Stimulated activated CD4-positive, alpha-beta T cell treated with anti-CD3 and anti-CD28 coated beads, Interleukin-1b, Interleukin-23, amount 100 ng/mL, for 24 hours (primary cell): ENCODE measurements around the gene HSDL1.
"Not testable (repeated sequence)": the region's sequence is repeated elsewhere in the genome, so short reads cannot be mapped to it uniquely, and the experiment has no call there.

Source experiments
- DNase-seq, 4 experiments: peaks; one replicate each; pipeline ENCODE4 v3.0.0-alpha.2; 2020; ENCODE audit warnings: low read depth in 4 of 4, low spot score in 1 of 4

HSDL1 gene

DNA sequence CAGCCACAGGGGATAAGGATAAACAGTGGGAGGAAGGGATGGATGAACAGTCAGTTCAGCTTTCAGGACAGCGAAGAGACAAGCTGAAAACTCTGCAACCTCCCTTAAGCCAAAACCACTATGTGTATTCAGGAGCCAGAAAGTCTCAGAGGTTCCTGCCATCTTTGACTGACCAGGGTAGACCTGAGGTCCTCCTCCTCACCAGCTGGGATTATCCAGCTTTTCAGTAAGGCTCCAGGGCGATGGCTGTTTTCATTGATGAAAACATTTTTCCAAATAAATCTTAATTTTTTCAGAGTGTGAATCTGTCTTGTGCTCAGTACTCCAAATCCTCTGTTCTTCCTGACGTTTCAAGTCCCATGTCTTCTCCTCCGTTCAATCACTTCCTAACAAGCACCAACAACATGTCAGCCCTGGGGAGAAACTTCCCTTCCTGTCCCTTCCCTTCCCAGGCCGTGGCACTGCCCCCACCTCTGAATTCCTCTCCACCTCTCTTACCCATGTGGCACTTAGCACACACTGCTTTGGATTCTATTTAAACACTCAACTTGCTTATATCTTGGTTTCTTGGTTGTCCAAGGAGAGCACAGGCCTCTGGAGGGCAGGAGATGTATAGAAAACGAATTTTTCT lies 5.2 kb downstream of the HSDL1 start:
- no peak for DNase-seq

DNA sequence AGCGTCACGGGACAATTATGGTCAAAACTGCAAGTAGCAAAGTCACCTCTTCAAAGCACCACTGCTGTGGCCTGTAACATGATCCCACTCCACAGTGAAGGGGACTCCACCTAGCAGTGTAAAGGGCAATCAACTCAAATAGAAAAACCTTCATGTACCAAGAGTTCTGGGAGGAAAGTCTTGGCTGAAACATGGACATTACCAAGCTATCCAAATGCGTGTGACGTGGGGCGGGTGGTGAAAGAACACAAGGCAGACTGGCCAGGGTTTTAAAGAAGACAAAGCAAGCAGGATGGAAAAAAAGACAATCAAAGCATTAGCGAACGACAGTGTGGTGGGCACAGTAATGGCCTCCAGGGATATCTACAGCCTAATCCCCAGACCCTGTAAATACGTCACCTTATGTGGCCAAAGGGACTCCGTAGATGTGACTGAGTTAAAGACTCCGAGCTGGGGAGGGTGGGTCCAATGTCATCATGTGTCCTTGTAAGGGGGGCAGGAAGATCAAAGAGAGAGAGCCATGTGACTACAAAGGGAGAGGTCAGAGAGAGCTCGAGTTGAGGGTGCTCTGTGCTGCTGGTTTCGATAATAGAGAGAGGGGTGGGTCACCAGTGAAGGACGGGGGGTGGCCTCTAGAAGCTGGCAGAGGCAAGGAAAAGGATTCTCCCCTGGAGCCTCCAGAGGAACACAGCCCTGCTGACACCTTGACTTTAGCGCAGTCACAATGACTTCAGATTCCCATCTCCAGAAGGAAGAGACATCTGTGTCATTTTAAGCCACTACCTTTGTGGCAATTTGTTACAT lies 6.0 kb downstream of the HSDL1 start:
- DNase-seq = no peak

DNA sequence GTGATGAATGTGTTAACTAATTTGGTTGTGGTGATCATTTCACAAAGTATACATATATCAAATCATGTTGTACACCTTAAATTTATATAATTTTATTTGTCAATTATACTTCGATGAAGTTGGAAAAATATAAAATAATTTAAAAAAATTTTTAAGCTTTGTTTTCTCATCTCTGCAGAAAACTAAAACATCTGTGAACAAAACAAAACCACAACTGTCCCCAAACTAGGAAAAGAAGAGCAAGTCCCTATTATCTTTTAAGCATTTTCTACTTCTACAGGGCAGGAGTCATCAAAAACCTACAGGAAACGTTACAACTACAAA lies 6.5 kb downstream of the HSDL1 start:
- no peak for DNase-seq

DNA sequence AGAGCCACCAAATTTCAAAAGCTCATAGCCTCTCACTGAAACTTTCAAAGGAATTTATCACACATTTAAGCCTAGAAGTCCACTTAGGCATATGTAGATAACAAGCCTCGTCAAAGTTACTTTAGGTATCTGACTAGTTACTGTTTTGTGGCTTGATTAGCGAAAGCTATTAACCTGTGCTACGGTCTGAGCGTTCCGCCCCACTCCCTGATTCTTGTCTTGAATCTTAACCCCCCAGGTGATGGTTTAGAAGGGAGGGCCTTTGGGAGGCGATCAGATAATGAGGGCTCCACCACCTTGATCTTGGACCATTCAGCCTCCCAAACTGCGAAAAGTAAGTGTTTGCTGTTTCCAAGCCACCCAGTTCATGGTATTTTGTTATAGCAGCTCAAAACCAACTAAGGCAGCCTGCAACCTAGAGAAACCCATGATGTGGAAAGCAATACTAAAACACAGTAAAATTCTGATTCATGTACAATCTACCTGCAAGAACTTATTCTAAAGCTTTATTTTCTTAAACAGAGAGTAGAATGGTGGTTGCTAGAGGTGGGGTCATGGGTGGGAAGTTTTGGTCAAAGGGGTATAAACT lies 7.1 kb downstream of the HSDL1 start:
- no peak for DNase-seq

DNA sequence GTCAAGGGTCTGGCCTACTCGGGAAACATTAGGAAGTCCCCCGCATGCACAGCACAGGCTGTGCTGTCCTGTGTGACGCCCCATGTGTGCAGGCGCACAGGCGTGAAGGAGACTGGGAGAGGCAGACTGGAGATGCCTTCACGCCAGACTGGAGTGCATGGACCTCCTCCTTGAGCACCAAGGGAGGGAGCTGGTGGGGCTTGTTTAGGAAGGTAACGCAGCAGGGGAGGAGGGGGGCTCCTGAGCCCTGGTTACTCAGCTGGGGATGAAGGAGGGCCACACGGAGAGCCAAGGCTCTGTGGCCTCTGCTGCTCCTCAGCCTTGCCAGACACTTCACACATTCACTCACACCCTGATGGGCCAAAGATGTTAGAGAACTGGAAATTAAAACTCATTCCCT lies 7.7 kb downstream of the HSDL1 start:
- DNase-seq = no peak

DNA sequence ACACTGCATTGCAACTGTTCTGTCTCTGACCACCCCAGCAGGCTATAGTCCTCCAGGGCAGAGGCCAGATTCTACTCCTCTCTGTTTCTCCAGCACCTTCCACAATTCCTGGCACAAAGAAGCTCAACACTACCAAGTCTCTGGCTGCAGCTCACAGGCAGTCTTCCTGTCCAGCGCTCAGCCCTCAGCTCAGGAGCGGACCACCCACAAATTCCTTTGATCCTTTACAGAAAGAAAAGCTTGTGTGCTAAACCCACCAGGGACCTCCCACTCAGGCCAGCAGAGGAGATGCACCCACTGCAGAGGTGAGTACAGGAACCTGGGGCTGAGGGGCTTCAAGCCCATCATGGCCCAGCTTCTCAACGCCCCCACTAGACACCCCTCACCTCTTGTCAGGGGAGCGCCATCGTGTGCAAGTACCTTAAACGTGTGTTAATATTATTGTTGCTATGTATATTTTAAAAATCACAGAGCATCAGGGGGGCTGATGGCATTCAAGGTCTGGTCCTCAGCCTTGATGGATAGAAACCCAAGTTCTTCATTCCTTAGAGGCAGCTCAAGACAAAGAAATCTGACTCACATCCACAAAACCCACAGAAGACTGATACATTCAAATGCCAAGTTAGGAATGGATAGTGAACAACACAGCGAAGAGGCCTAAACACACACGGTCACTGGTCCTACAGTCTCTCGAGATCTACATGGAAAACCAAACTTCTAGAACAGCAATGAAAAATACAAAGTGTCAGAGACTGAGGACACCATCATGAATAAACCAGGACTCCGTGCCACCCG lies 8.4 kb downstream of the HSDL1 start:
- DNase-seq = no peak

DNA sequence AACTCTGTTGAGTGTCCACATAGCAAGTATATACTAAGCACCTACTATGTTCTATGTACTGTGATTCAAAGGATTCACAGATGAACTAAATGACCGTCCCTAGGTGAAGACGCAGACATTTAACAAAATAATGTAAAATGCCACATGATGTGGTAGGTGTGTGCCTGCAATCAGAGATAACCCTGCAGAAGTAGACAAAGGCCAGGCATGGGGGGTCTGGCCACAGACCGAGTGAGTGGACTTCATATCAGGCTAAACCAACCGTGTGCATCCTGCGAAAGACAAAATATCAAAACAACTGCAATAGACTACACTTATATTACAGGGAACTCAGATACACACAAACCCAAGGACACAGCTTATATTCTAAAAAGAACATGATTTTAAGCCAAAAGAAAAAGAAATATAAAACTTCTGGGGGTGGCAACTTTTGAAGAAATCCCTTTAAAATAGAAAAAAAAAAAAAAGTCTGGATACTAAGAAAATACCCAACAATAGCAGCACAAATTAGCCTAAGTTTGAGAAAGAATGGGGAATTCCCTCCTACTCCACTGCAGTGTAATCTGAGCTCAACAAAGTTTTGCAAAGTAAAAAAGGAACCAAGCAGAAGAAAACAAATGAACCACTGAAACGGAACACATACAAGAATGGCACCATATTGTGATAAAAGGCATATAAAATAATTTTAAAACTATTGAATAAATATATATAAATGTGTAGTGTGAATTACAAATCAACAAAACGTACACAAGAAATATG lies 12.3 kb downstream of the HSDL1 start:
- no peak for DNase-seq

DNA sequence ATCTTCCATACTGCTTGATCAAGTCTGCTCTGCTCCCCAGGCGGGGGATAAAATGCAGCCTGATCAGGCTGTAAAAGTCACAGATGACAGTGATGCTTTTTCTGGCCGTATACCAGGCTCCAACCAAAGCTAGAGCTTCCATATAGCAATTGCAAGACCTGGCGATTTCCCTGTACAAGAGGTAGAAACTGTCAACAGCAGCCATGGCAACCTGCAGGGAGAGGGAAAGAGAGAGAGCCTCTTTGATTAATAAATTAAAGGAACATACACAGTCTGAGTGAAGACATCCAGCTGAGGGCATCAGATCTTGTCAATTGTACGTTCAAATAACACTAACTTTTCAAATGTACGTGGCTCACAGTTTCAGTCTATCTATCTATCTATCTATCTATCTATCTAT lies 13.9 kb downstream of the HSDL1 start:
- DNase-seq = no peak

DNA sequence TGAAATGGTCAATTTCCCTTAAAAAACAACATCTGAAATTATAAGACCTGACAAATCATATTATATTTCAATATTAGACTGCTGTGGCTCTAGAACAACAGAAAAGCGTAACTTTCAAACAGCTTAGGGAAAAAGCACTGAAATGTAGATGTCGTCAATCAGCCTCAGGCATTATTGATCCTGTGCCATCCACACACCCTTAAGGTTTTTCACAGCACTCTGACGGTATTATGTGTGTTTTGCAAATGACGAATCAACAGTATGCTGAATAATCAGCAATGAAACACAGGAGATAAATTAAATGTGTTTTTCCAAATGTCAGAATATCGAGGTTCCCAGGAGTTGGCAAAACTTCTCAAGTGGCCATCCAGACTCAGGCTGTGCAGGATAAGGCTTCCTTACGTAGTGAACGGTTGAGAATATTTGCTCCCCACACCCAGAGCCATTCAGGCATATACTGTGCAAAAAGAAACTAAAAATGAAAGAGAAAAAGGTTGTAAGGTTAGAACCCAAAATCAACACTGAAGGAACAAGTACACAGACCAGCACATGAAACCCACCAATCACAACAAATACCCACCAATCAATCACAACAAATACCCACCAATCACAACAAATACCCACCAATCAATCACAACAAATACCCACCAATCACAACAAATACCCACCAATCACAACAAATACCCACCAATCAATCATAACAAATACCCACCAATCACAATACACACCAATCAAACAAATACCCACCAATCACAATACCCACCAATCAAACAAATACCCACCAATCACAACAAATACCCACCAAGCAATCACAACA lies 20.5 kb downstream of the HSDL1 start:
- no peak for DNase-seq

DNA sequence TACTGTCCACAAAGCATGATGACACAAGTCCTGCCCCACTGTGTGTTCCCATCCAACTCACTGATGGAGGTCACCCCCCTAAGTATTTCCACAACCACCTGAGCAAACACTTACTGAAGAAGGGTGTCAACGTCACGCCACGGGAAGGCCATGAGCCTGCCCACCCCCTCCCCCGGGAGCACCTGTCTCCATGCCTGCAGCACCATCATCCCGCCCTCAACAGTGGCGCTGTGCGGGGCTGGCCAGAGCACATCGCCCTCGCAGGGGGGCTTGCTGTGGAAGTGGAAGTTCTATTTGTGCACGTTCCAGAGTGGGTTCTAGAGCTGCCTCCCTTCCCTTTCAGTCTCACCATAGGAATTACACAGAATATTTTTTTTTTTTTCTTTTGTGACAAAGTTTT lies 24.0 kb downstream of the HSDL1 start:
- no peak for DNase-seq

DNA sequence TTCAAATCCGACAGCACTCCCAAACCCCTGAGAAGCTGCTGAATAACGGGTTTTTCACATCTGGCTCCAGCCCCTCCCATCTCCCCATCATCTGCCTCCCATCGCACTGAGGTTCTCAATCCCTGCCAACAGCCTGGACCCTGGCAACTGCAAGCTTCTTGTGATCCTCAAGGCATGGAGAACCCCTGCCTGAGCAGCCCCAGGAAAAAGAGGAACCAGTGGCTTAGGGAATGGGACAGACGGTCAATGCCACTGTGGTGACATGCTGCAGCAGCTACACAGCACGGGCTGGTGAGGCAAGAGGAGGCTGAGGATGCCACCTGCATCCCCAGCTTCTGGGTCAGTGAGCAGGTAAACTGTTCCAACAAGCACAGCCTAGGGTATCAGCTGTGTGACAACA lies 25.0 kb downstream of the HSDL1 start:
- no peak for DNase-seq

DNA sequence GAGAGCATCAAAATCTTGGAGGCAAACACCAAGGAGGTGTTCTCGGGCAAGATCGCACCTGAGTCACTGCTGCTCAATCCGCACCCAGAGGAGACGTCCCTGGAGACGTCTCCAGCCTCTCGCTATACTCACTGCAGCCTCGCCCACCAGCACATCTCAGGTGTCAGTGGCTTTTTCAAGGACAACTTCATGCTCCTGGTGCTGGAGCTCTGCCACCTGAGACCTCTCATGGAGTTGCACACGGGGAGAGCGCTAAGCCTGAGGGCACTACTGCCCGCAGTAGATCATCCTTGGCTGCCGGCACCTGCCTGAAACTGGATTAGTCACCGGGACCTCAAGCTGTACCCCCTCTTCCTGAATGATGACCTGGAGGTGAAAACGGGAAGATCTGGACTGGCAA lies 25.6 kb downstream of the HSDL1 start:
- no peak for DNase-seq

DNA sequence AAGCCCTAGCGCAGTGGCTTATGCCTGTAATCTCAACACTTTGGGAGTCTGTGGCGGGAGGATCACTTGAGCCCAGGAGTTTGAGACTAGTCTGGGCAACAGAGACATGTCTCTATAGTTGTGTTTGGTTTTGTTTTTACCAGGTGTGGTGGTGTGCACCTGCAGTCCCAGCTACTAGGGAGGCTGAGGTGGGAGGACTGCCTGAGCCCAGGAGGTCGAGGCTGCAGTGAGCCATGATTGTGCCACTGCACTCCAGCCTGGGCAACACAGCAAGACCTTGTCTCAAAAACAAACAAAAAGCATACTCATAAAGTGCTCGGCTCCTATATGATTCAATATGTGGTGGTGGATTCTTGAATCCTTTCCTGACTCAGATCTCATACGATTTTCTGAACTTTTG lies 26.7 kb downstream of the HSDL1 start:
- DNase-seq = not testable (repeated sequence)

DNA sequence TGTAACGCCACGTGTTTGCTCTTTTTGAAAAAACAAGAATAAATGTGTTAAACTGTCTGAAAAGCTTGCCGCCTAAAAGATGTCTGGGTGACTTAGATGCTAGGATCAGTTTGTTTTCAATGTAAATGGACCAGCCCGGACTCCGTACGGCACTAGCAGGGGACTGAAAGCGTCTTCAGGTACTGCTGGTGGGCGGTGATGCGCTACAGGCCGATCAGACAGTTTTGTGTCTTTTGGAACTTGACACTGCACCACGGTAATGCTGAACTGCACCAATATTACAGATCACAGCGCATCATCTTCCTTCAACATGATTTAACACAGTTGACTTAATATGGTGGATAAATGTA lies 27.5 kb downstream of the HSDL1 start:
- DNase-seq = peak in 3 of 4 experiments; percentile 11 to 16 (median 11)

DNA sequence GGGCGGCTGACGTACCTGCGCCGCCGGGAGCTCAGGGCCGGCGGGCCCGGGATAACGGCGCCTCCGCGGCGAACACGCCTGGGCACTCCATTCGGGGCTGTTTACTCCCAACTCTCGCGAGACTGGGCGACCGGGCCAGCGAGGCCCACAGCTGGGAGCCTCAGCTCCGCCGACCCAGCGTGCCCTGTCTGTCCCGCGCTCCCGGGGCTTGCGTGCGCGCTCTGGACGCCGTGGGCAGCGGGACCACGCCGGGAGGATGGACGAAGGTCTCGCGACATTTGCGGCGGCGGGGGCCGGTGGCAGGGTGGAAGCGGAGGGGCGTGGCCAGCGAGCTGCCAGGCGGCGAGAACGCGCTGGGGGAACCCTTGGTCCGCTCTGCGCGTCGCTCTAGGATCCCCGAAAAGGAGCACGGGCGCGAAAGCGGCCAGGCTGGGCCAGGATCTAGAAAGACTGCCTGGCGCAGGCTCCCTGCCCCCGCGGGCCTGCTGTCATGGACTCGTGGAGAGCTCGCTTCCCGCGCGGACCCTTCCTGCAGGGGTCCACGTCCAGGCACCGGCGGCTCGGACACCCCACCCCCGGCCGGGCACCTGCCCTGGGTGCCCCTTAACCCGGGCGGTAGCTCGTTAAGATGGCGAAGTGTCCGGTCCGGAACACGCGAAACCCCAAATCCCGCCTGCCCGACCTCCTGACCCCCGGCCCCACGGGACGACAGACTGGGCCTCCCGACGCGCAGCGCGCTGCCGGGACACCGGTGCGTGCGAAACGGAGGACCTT lies 28.1 kb downstream of the HSDL1 start, which contains the start of gene MBTPS1:
Gene MBTPS1 (minus strand): TSS at position 223 of the 774 bp plus-strand sequence. CDS start 15,159 bp downstream, outside the sequence.
- peak; percentile 94 to 98 (median 96) for DNase-seq

DNA sequence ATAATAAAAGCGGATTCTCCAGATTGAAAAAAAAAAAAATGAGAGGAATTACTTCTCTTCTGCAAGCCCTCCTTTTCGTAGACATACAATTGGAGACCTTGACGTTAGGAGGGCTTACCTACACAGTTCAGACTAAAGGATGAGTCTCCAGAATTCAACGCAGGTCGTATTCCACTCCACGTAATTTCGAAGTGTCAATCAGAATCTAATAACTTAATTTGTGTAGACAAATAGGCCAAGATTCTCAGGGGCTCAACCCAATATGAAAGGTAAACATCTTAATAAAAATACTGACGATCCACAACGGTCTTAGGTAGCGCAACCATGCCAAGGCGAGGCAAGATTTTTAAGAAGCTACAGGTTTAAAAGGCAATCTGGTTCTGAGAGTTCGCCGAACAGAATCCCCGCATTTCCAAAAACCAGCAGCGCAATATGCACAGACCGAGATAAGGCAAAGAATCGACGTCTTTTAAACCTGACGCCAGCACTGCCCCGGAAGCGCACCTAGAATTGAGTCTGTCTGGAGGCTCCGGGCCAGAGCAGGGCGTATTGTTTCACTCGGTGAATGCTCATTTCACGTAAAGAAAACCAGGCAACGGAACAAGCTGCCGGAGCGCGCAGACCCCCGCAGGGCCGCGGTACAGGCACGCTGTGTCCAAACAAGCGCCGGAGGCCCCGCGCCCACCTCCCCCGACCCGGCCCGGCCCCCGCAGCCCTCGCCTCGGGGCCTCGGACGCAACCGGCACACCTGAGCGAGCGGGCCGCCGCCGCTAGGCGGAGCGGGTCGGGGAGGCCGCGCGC lies 28.9 kb downstream of the HSDL1 start:
- DNase-seq = peak in 2 of 4 experiments; percentile 11 to 38

DNA sequence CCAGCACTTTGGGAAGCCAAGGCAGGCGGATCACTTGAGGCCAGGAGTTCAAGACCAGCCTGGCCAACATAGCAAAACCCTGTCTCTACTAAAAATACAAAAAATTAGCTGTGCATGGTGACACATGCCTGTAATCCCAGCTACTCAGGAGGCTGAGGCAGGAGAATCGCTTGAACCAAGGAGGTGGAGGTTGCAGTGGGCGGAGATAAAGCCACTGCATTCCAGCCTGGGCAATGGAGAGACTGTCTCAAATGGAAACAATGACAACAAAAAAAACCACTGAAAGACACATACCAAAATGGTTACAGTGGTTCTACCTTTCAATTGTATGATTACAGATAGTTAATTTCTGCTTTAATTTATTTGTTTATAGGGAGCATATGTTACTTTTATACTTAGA lies 33.0 kb downstream of the HSDL1 start:
- DNase-seq = peak in 1 of 4 experiments; percentile 9

DNA sequence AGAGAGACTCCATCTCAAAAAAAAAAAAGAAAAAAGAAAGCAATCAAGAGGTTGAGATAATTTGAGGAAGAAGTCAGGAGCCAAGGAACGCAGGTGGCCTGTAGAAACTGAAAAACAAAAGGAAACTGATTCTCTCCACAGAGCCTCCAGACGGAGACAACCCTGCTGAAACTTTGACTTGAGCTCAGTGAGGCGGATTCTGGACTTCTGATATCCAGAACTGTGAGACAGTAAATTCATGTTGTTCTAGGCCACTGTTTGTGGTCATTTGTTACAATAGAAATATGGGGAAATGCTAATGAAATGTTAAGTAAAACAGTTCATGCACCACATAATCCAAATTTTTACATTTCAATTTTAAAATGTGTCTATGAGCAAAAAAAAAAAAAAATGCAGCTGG lies 33.5 kb downstream of the HSDL1 start:
- DNase-seq = no peak

DNA sequence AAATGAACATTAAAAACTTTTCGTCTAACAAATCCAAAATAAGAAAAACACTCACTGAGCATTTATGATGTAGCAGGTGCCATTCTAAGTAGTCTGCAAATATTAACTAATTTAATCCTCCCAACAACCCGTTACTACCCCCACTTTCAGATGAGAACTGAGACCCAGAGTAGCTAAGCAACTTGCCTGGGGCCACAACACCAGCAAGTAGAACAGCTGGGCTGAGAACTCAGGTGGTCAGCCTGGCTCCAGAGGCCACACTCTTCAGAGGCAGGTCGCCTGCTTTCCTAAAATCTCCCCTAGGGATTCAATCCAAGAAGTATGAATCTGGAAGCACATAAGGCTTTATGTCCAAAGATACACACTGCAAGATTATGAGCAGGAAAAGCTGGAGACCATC lies 34.5 kb downstream of the HSDL1 start:
- no peak for DNase-seq
